K562 (cell line): ENCODE results near the gene PDZK1. TPM values are rescaled to one million over a fixed set of nuclear protein-coding genes. Genes with fewer than 3 reads are reported as not detected.
"Not testable (repeated sequence)": the region's sequence is repeated elsewhere in the genome, so short reads cannot be mapped to it uniquely, and the experiment has no call there.

Source experiments
- ATAC-seq: fragments of 200-7000 bp; cut with Tn5 transposase; 3 replicates; pipeline ENCODE4 v1.9.1; 2020; ENCODE audit warnings: moderate library complexity
- BruUV-seq: library from RNA; stranded (reverse); fragments of 400-500 nt; replicated peaks from 2 replicates; lab custom pipeline; 2021; lab: Mats Ljungman, UMichigan
- CTCF ChIA-PET: fragments of 300-600 bp; formaldehyde crosslinking; extraction: SDS; loops from one replicate; lab custom pipeline; 2021; ENCODE audit warnings: low intra/inter-chr PET ratio; lab: Yijun Ruan, JAX
- POLR2A ChIA-PET: fragments of 300-600, 350-650 bp; sonication (Branson Sonifier 250); formaldehyde crosslinking; extraction: SDS; loops from one replicate; lab custom pipeline; 2021; ENCODE audit warnings: antibody characterized with exemption, inconsistent platforms; lab: Yijun Ruan, JAX
- DNase-seq, 4 experiments: peaks; one replicate each; pipeline versions ENCODE4 v3.0.0 to v3.0.0-alpha.2; 2011 to 2018; ENCODE audit warnings: low spot score in 3 of 4, mixed read lengths in 3 of 4; ENCODE audit errors: extremely low read depth in 1 of 4
- FAIRE-seq: peaks from 2 replicates; lab custom pipeline; 2011; peaks lifted over from hg19 to GRCh38; lab: Jason Lieb, UNC
- H2AFZ ChIP-seq: 2 replicates; pipeline ENCODE4 v1.6.0; 2011; ENCODE audit warnings: low read depth, low read length, control low read depth, inconsistent platforms
- H3K27ac ChIP-seq: fragments of 200-600 bp; 3 replicates; pipeline ENCODE4 v1.8.0; 2011; ENCODE audit warnings: low read depth, mild to moderate bottlenecking, control low read depth, inconsistent platforms, low read length, moderate library complexity, mixed read lengths; ENCODE audit errors: extremely low read depth
- H3K27me3 ChIP-seq, 2 experiments: fragments of 300-600 bp in 1 of 2; 2 replicates in 1 of 2; 3 replicates in 1 of 2; pipeline versions ENCODE4 v1.6.0 to v1.8.0; 2011; ENCODE audit warnings: inconsistent platforms in 2 of 2, low read length in 2 of 2, mild to moderate bottlenecking in 1 of 2, mixed read lengths in 1 of 2, moderate library complexity in 1 of 2; ENCODE audit not compliant: control insufficient read depth in 2 of 2, insufficient read depth in 2 of 2
- H3K36me3 ChIP-seq: fragments of 300-600 bp; 3 replicates; pipeline ENCODE4 v1.8.0; 2011; ENCODE audit warnings: mild to moderate bottlenecking, low read length, inconsistent platforms; ENCODE audit not compliant: control insufficient read depth, insufficient read depth
- H3K4me1 ChIP-seq, 2 experiments: fragments of 200-600 bp in 1 of 2; replicated peaks in 1 of 2; 2 replicates in 1 of 2; 3 replicates in 1 of 2; pipeline versions ENCODE4 v1.5.1 to v1.8.0; 2011; ENCODE audit warnings: inconsistent platforms in 2 of 2, low read length in 2 of 2, mild to moderate bottlenecking in 1 of 2, mixed read lengths in 1 of 2, moderate library complexity in 1 of 2; ENCODE audit not compliant: control insufficient read depth in 2 of 2, insufficient read depth in 2 of 2
- H3K4me2 ChIP-seq: 2 replicates; pipeline ENCODE4 v1.6.1; 2011; ENCODE audit warnings: low read length, control low read depth, inconsistent platforms, mixed read lengths; ENCODE audit not compliant: insufficient read depth
- H3K4me3 ChIP-seq: fragments of 200-600 bp; sonication (generic), shearing (Covaris generic); 2 replicates; pipeline ENCODE4 v1.5.1; 2016; ENCODE audit warnings: control low read depth, inconsistent platforms
- H3K79me2 ChIP-seq: fragments of 200-600 bp; 3 replicates; pipeline ENCODE4 v1.8.0; 2011; ENCODE audit warnings: low read length, inconsistent platforms; ENCODE audit not compliant: control insufficient read depth, insufficient read depth
- H3K9ac ChIP-seq, 2 experiments: 2 replicates each; pipeline versions ENCODE4 v1.6.0 to v1.6.1; 2011; ENCODE audit warnings: low read depth in 2 of 2, low read length in 2 of 2, control low read depth in 1 of 2, inconsistent platforms in 1 of 2, mild to moderate bottlenecking in 1 of 2, mixed read lengths in 1 of 2; ENCODE audit not compliant: insufficient read depth in 1 of 2
- H3K9me1 ChIP-seq: one replicate; pipeline ENCODE4 v1.6.0; 2011; ENCODE audit warnings: inconsistent platforms, mild to moderate bottlenecking, low read length, moderate library complexity; ENCODE audit not compliant: control insufficient read depth, insufficient read depth
- H3K9me3 ChIP-seq: replicated peaks from 2 replicates; pipeline ENCODE4 v1.5.1; 2011; ENCODE audit warnings: low read depth, low read length, inconsistent platforms; ENCODE audit not compliant: control insufficient read depth, insufficient read depth
- H4K20me1 ChIP-seq: replicated peaks from 2 replicates; pipeline ENCODE4 v1.6.1; 2011; ENCODE audit warnings: low read length, inconsistent platforms, mixed read lengths; ENCODE audit not compliant: control insufficient read depth, insufficient read depth
- ARID1B ChIP-seq: fragments of 450-650 bp; IDR thresholded peaks from 2 replicates; pipeline ENCODE4 v1.6.1; 2016; ENCODE audit warnings: antibody characterized with exemption, mild to moderate bottlenecking, inconsistent platforms
- CBFA2T2 ChIP-seq: fragments of 450-650 bp; conservative IDR thresholded peaks from 2 replicates; pipeline ENCODE4 v1.6.1; 2017; ENCODE audit warnings: mild to moderate bottlenecking
- CBFA2T3 ChIP-seq: fragments of 450-650 bp; IDR thresholded peaks from 2 replicates; pipeline ENCODE4 v1.6.1; 2017
- MEIS2 ChIP-seq: fragments of 450-650 bp; IDR thresholded peaks from 2 replicates; pipeline ENCODE4 v1.6.1; 2014; ENCODE audit warnings: mild to moderate bottlenecking; ENCODE audit not compliant: partially characterized antibody
- PBX2 ChIP-seq, 2 experiments: IDR thresholded peaks in 1 of 2; conservative IDR thresholded peaks in 1 of 2; 2 replicates each; pipeline ENCODE4 v1.6.1; 2016; ENCODE audit warnings: low read depth in 2 of 2, mild to moderate bottlenecking in 1 of 2, missing compliant biosample characterization in 1 of 2, missing genetic modification characterization in 1 of 2, moderate library complexity in 1 of 2
- SOX6 ChIP-seq: fragments of 450-650 bp; IDR thresholded peaks from 2 replicates; pipeline ENCODE4 v1.6.1; 2014; ENCODE audit warnings: mild to moderate bottlenecking
- TAL1 ChIP-seq: fragments of 450-650 bp; IDR thresholded peaks from 2 replicates; pipeline ENCODE4 v1.6.1; 2016; ENCODE audit warnings: mild to moderate bottlenecking
- WGBS: fragments of 100-300 bp; shearing (Covaris generic); methylation state at CpG from one replicate; pipeline ENCODE4 v1.1.6; 2016; ENCODE audit warnings: low coverage, mixed read lengths; ENCODE audit not compliant: insufficient coverage; ENCODE audit errors: missing lambda C conversion rate; 5-methylcytosine and 5-hydroxymethylcytosine counted together
- in situ Hi-C: fragments of 300-500 bp; cut with MboI; formaldehyde crosslinking; loops from 4 replicates; pipeline ENCODE4 v1.15.0; 2018; ENCODE audit warnings: inconsistent platforms, mixed read lengths
- intact Hi-C: fragments of 100-400 bp; cut with micrococcal nuclease; formaldehyde crosslinking; loops from 2 replicates; pipeline ENCODE4 v1.14.2; 2022
- polyA plus RNA-seq, 8 experiments: library from polyadenylated mRNA; depleted of rRNA in 4 of 8; stranded (reverse) in 5 of 8; unstranded in 3 of 8; fragments of >200 nt; fragmentation: Nextera tagmentation in 2 of 8; fragmentation: Illumina TruSeq in 1 of 8; extraction: Ambion mirVana in 2 of 8; extraction: Trizol in 1 of 8; gene quantifications; 2 replicates each; pipeline versions ENCODE4 v1.2.1 to v1.2.3, GENCODE V29; 2011 to 2014; ENCODE audit warnings: inconsistent platforms in 1 of 8, missing spikeins in 1 of 8
- total RNA-seq, 7 experiments: library from RNA; depleted of rRNA in 6 of 7; stranded (reverse); fragments of >200 nt in 6 of 7; fragmentation: Illumina TruSeq in 2 of 7; extraction: Trizol in 2 of 7; gene quantifications; 2 replicates each; pipeline versions ENCODE4 v1.2.1 to v1.2.3, GENCODE V29; 2011 to 2021; ENCODE audit warnings: low replicate concordance in 1 of 7
- TF ChIP-seq, protein P1 (sequence below): fragments of 450-650 bp; IDR thresholded peaks from 2 replicates; pipeline ENCODE4 v1.6.1; 2016

PDZK1 gene
- total and polyA plus RNA-seq, 9 of the 15 experiments (the other 6 are each of a cell fraction or from before 2014, with no cell fraction given), result 0.04 to 0.22 (median 0.16) TPM; not detected in 2

DNA sequence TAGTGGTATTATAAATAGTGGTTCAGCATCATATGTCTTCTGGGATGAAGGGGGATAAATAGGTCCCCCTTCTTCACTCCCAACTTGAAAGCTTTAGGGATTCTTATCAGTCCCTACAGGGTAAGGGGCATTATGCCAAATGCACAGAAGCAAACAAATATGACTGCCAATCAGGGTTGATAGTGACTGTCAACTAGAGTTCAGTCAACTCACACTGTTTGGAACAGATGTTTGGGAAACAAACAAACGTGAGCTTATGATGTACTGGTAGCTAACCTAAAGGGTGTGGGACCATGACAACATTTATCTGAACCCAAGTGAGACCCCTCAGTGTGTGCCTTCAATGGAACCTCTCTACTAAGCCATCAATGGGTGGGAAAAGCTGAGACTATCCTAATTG, 34.0 kb downstream of the PDZK1 start:
- in situ Hi-C loops, H3K9ac ChIP-seq, FAIRE-seq, H3K9me1 ChIP-seq, H3K27ac ChIP-seq, ATAC-seq, H3K79me2 ChIP-seq, H3K4me1 ChIP-seq, H3K36me3 ChIP-seq, H4K20me1 ChIP-seq, intact Hi-C loops, H3K9me3 ChIP-seq, POLR2A ChIA-PET, BruUV-seq, H3K27me3 ChIP-seq, DNase-seq, H3K4me2 ChIP-seq, H3K4me3 ChIP-seq, H2AFZ ChIP-seq, CTCF ChIA-PET: not testable (repeated sequence)
- no CpG with 5 or more reads among the region's 1 CpG for WGBS

GRCh38 chr1:145670995-145671745, 36.0 kb downstream of the PDZK1 start:
- in situ Hi-C loops, ATAC-seq, CTCF ChIA-PET: not testable (repeated sequence)

More at GRCh38 chr1:145670995-145671745, 36.0 kb downstream of the PDZK1 start:
- H3K9me1 ChIP-seq; intact Hi-C loops; POLR2A ChIA-PET; H3K9ac ChIP-seq; H3K4me1 ChIP-seq; H2AFZ ChIP-seq; H4K20me1 ChIP-seq; FAIRE-seq; H3K9me3 ChIP-seq; H3K4me3 ChIP-seq; H3K27me3 ChIP-seq; H3K27ac ChIP-seq; H3K36me3 ChIP-seq; H3K79me2 ChIP-seq; DNase-seq; H3K4me2 ChIP-seq; BruUV-seq; TF ChIP-seq PBX2 (CRISPR knock-in tag; IDR thresholded peaks at IDR 0.05; ENCODE audit: low read depth): not testable (repeated sequence)
- no CpG with 5 or more reads among the region's 3 CpGs for WGBS
- TF ChIP-seq, protein P1, sequence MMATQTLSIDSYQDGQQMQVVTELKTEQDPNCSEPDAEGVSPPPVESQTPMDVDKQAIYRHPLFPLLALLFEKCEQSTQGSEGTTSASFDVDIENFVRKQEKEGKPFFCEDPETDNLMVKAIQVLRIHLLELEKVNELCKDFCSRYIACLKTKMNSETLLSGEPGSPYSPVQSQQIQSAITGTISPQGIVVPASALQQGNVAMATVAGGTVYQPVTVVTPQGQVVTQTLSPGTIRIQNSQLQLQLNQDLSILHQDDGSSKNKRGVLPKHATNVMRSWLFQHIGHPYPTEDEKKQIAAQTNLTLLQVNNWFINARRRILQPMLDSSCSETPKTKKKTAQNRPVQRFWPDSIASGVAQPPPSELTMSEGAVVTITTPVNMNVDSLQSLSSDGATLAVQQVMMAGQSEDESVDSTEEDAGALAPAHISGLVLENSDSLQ, result peak; percentile 41; the same call in 1 of the 2 replicates
- TF ChIP-seq CBFA2T2 (0 out of 2 replicates have a peak, but pooled peaks have one; percentile 28), ARID1B (peak; percentile 51; the same call in 1 of the 2 replicates), TAL1 (peak; percentile 42), CBFA2T3 (0 out of 2 replicates have a peak, but pooled peaks have one; percentile 11), PBX2 (tag; conservative IDR thresholded peaks at IDR 0.05; ENCODE audit: low read depth) (peak; percentile 73), SOX6 (peak; percentile 59; the same call in 1 of the 2 replicates), MEIS2 (peak; percentile 77)
